KMS-11 (cell line): ENCODE measurements around the gene RNF10.
"Not testable (repeated sequence)": the region's sequence is repeated elsewhere in the genome, so short reads cannot be mapped to it uniquely, and the experiment has no call there.

Source experiments
- H2AFZ ChIP-seq: fragments of 200-600 bp; sonication (generic); 2 replicates; pipeline ENCODE4 v1.6.1; 2016; ENCODE audit warnings: antibody characterized with exemption, mixed run types, low read depth
- H3K27ac ChIP-seq: fragments of 200-600 bp; sonication (generic); 2 replicates; pipeline ENCODE4 v1.6.1; 2016; ENCODE audit warnings: mild to moderate bottlenecking, mixed run types
- H3K27me3 ChIP-seq: fragments of 200-600 bp; sonication (generic); 2 replicates; pipeline ENCODE4 v1.6.1; 2017; ENCODE audit warnings: mild to moderate bottlenecking, low read depth, mixed run types, moderate library complexity; ENCODE audit not compliant: insufficient read depth
- H3K36me3 ChIP-seq: fragments of 200-600 bp; sonication (generic); 2 replicates; pipeline ENCODE4 v1.6.1; 2017; ENCODE audit warnings: mild to moderate bottlenecking, mixed run types; ENCODE audit not compliant: insufficient read depth
- H3K4me1 ChIP-seq: fragments of 200-600 bp; sonication (generic); 2 replicates; pipeline ENCODE4 v1.6.1; 2016; ENCODE audit warnings: mild to moderate bottlenecking, low read depth, mixed run types; ENCODE audit not compliant: poor library complexity, severe bottlenecking
- H3K4me2 ChIP-seq: fragments of 200-600 bp; sonication (generic); 2 replicates; pipeline ENCODE4 v1.7.0; 2016; ENCODE audit warnings: mild to moderate bottlenecking, mixed run types
- H3K4me3 ChIP-seq: fragments of 200-600 bp; sonication (generic); IDR thresholded peaks from 2 replicates; pipeline ENCODE4 v1.6.1; 2017; ENCODE audit warnings: low read depth, low read length, mixed read lengths; ENCODE audit not compliant: insufficient read depth
- H3K79me2 ChIP-seq: fragments of 200-600 bp; sonication (generic); 2 replicates; pipeline ENCODE4 v1.6.1; 2016; ENCODE audit warnings: low read depth, mixed run types; ENCODE audit not compliant: insufficient read depth
- H3K9ac ChIP-seq: fragments of 200-600 bp; sonication (generic); 2 replicates; pipeline ENCODE4 v1.6.1; 2016; ENCODE audit warnings: mild to moderate bottlenecking, mixed run types
- H4K20me1 ChIP-seq: fragments of 200-600 bp; sonication (generic); 2 replicates; pipeline ENCODE4 v1.6.1; 2016; ENCODE audit warnings: mild to moderate bottlenecking, mixed run types; ENCODE audit not compliant: insufficient read depth
- TF ChIP-seq, protein P1 (sequence below): fragments of 200-600 bp; sonication (generic); conservative IDR thresholded peaks from 2 replicates; pipeline ENCODE4 v1.6.1; 2017; ENCODE audit warnings: low read depth, mild to moderate bottlenecking, antibody characterized with exemption, low read length, moderate library complexity, mixed read lengths

RNF10 gene

DNA sequence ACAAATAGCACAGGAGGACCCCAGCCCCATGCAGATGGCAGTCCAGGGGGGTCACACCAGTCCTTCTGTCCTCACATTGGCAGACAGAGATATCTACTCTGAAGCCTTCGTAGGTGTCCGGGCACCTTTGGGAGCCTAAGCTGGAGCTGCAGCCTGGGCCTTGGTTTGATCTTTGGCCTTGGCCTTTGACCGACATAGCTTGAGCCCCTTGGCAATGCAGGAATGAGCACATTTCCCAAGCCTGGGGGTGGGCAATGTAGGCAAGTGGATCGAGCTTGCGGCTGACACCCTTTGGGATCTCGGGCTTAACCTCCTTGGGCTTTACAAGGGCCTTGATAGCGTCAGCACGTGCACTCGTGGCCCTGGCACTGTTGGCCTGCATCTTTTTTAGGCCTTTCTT, 11.6 kb upstream of the RNF10 start:
- Histone ChIP-seq H3K27ac (no peak overlapping the region), H3K27me3 (no peaks in the 10 kb centered on the region), H3K4me3 (no peak overlapping the region), H3K9ac (no peak overlapping the region), H3K4me2 (no peak overlapping the region), H3K36me3 (no peaks in the 10 kb centered on the region), H3K79me2 (no peaks in the 10 kb centered on the region), H2AFZ (no peak overlapping the region), H4K20me1 (no peaks in the 10 kb centered on the region), H3K4me1 (no peaks in the 10 kb centered on the region)
- TF ChIP-seq, protein P1, sequence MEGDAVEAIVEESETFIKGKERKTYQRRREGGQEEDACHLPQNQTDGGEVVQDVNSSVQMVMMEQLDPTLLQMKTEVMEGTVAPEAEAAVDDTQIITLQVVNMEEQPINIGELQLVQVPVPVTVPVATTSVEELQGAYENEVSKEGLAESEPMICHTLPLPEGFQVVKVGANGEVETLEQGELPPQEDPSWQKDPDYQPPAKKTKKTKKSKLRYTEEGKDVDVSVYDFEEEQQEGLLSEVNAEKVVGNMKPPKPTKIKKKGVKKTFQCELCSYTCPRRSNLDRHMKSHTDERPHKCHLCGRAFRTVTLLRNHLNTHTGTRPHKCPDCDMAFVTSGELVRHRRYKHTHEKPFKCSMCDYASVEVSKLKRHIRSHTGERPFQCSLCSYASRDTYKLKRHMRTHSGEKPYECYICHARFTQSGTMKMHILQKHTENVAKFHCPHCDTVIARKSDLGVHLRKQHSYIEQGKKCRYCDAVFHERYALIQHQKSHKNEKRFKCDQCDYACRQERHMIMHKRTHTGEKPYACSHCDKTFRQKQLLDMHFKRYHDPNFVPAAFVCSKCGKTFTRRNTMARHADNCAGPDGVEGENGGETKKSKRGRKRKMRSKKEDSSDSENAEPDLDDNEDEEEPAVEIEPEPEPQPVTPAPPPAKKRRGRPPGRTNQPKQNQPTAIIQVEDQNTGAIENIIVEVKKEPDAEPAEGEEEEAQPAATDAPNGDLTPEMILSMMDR, result no peak

DNA sequence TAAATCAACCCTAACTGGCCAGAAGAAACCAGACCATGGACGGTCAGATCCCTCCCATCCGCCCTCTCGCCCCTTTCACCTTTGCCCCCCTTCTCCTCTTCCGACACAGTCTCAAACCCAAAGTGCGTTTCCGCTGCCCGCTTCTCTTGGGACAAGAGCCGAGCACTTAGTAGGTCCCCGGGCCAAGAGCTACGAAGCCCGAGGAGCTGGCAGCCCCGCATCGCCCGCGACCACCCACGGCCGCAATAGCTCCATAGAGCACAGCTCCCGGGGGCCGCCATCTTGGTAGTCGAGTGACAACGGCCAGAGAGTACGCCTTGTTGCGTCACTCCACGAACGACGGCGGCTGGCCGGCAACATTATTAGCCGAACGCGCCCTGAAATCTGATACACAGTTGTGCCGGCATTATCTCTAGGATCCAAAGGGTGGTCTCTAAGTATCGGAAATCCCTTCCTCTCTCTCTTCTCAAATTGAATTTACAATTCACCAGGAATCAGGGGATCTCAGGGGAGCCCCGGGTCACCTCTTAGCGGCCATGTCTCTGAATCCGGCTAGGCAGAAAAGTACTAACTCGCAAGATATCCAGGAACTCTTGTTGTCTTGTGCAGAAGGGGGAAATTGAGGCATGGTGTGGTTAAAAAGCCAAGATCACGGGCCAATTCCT, 5.2 kb upstream of the RNF10 start, which contains the start of gene COQ5:
Gene COQ5, minus strand, starts transcription at position 298 of the 665 bp plus-strand sequence. Its CDS starts 17 bp downstream, at position 281.
- Histone ChIP-seq H2AFZ (peak within 1 kb of the TSS; percentile 91), H3K9ac (peak within 1 kb of the TSS; percentile 68), H3K79me2 (peaks cover 6% of the 10 kb centered on the region; the same call in 1 of the 2 replicates), H3K27me3 (no peaks in the 10 kb centered on the region), H3K36me3 (no peaks in the 10 kb centered on the region), H3K27ac (peak within 1 kb of the TSS; percentile 65), H3K4me3 (no peak within 1 kb of the TSS), H3K4me2 (peak within 1 kb of the TSS; percentile 74), H4K20me1 (no peaks in the 10 kb centered on the region), H3K4me1 (peaks cover 12% of the 10 kb centered on the region)
- TF ChIP-seq, protein P1, result no peak

DNA sequence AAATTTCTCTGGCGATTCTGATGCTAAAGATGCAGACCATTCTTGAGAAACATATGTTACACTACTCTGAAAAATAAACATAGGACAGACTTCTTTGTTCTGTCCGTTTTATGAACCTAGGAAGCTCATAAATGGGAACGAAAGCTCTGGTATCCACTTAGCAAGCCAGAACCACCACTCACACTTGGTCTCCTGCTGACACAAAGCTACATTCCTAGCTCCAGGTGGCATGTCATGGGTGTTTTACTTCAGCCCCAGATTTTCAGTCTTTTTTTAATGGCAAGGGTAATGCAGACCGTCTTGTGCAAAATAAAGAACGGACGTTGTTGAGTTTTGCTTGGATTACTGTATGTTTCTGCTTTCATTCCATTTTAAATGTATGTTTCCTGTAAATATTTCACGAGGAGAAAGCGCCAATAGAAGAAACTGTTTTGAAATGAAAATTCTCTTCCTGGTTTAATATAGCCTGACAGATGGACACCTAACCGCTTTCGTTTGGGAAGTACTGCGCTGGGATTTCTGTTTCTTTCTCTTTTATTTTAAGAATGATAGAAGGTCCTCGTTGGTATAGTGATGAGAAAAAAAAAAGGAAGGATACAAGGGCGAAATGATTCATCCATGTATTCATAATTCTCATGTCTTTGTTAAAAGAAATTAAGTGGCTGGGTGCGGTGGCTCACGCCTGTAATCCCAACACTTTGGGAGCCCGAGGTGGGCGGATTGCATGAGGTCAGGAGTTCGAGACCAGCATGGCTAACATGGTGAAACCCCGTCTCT, 4.3 kb upstream of the RNF10 start:
- Histone ChIP-seq H3K36me3 (no peaks in the 10 kb centered on the region), H3K4me1 (peaks cover 12% of the 10 kb centered on the region), H2AFZ (peak overlapping the region; percentile 91), H3K4me3 (no peak overlapping the region), H3K27me3 (no peaks in the 10 kb centered on the region), H4K20me1 (no peaks in the 10 kb centered on the region), H3K79me2 (peaks cover 13% of the 10 kb centered on the region; the same call in 1 of the 2 replicates), H3K27ac (peak overlapping the region; percentile 65), H3K4me2 (peak overlapping the region; percentile 74), H3K9ac (peak overlapping the region; percentile 68)
- TF ChIP-seq, protein P1, result no peak

DNA sequence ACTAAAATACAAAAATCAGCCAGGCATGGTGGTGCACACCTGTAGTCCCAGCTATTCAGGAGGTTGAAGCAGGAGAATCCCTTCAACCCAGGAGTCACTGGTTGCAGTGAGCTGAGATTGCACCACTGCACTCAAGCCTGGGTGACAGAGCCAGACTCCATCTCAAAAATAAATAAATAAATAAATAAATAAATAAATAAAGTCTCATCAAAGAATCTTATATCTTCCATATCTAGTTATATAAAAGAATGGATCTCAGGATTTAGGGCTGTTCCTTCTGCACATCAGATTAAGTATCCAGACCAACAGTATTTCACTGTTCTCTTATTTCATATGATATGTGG, 3.8 kb upstream of the RNF10 start:
- H3K4me3 ChIP-seq, H2AFZ ChIP-seq, H3K36me3 ChIP-seq, H3K9ac ChIP-seq, H4K20me1 ChIP-seq, H3K27ac ChIP-seq, H3K4me2 ChIP-seq, H3K27me3 ChIP-seq: not testable (repeated sequence)
- peaks cover 19% of the 10 kb centered on the region for H3K79me2 ChIP-seq
- peaks cover 12% of the 10 kb centered on the region for H3K4me1 ChIP-seq
